IMR-90 (cell line): ENCODE measurements around the gene PRODH. TPM values are rescaled to one million over a fixed set of nuclear protein-coding genes. Genes with fewer than 3 reads are reported as not detected.
"Not testable (repeated sequence)": the region's sequence is repeated elsewhere in the genome, so short reads cannot be mapped to it uniquely, and the experiment has no call there.

ENCODE experiments used
- ATAC-seq: fragments of 200-7000 bp; cut with Tn5 transposase; 2 replicates; pipeline ENCODE4 v1.9.1; 2020; ENCODE audit warnings: low read depth, mild to moderate bottlenecking, moderate library complexity
- BruUV-seq: library from RNA; stranded (reverse); fragments of 400-500 nt; replicated peaks from 2 replicates; lab custom pipeline; 2021; lab: Mats Ljungman, UMichigan
- CTCF ChIA-PET: fragments of 300-600 bp; formaldehyde crosslinking; extraction: SDS; loops from one replicate; lab custom pipeline; 2021; ENCODE audit warnings: antibody characterized with exemption; lab: Yijun Ruan, JAX
- POLR2A ChIA-PET: fragments of 300-600 bp; sonication (Branson Sonifier 250); formaldehyde crosslinking; loops from one replicate; lab custom pipeline; 2022; ENCODE audit warnings: antibody characterized with exemption; ENCODE audit not compliant: unreplicated experiment; lab: Charles Lee
- DNase-seq: peaks from one replicate; pipeline ENCODE4 v3.0.0; 2013
- H2AFZ ChIP-seq: replicated peaks from 2 replicates; pipeline ENCODE3; 2013; ENCODE audit warnings: low read length, mild to moderate bottlenecking; ENCODE audit not compliant: poor library complexity
- H2AK5ac ChIP-seq: 2 replicates; pipeline ENCODE4 v1.6.1; 2013; ENCODE audit warnings: low read depth, low read length, inconsistent platforms
- H2AK9ac ChIP-seq: replicated peaks from 2 replicates; pipeline ENCODE3; 2013; ENCODE audit warnings: mild to moderate bottlenecking, low read depth, low read length, moderate library complexity; ENCODE audit not compliant: poor library complexity
- H2BK120ac ChIP-seq: 2 replicates; pipeline ENCODE4 v1.6.1; 2013; ENCODE audit warnings: low read depth, low read length, inconsistent platforms
- H2BK15ac ChIP-seq: 3 replicates; pipeline ENCODE4 v1.6.1; 2013; ENCODE audit warnings: low read depth, low read length, inconsistent platforms
- H2BK20ac ChIP-seq: 2 replicates; pipeline ENCODE4 v1.6.1; 2013; ENCODE audit warnings: low read depth, mild to moderate bottlenecking, inconsistent platforms, low read length, moderate library complexity
- H2BK5ac ChIP-seq: 2 replicates; pipeline ENCODE4 v1.6.1; 2013; ENCODE audit warnings: mild to moderate bottlenecking, low read depth, low read length, inconsistent platforms; ENCODE audit not compliant: poor library complexity, severe bottlenecking
- H3K14ac ChIP-seq: replicated peaks from 2 replicates; pipeline ENCODE4 v1.6.1; 2013; ENCODE audit warnings: low read depth, low read length, inconsistent platforms
- H3K18ac ChIP-seq: 2 replicates; pipeline ENCODE4 v1.6.1; 2013; ENCODE audit warnings: low read depth, low read length, control low read depth
- H3K23ac ChIP-seq: 2 replicates; pipeline ENCODE4 v1.6.1; 2013; ENCODE audit warnings: low read depth, low read length, inconsistent platforms
- H3K27ac ChIP-seq: 2 replicates; pipeline ENCODE4 v1.5.1; 2013; ENCODE audit warnings: mild to moderate bottlenecking, control low read depth, low read length; ENCODE audit not compliant: insufficient read depth
- H3K27me3 ChIP-seq: 2 replicates; pipeline ENCODE4 v1.6.1; 2013; ENCODE audit warnings: low read length; ENCODE audit not compliant: control insufficient read depth, insufficient read depth
- H3K36me3 ChIP-seq: 2 replicates; pipeline ENCODE4 v1.6.1; 2013; ENCODE audit warnings: low read length, mixed read lengths; ENCODE audit not compliant: control insufficient read depth, insufficient read depth
- H3K4ac ChIP-seq: 2 replicates; pipeline ENCODE4 v1.6.1; 2013; ENCODE audit warnings: low read depth, low read length, inconsistent platforms
- H3K4me1 ChIP-seq: 2 replicates; pipeline ENCODE4 v1.6.1; 2013; ENCODE audit warnings: low read length, mixed read lengths; ENCODE audit not compliant: control insufficient read depth, insufficient read depth
- H3K4me2 ChIP-seq: 2 replicates; pipeline ENCODE4 v1.6.1; 2013; ENCODE audit warnings: low read depth, mild to moderate bottlenecking, control low read depth, low read length, moderate library complexity
- H3K4me3 ChIP-seq: 2 replicates; pipeline ENCODE4 v1.5.1; 2013; ENCODE audit warnings: low read depth, mild to moderate bottlenecking, control low read depth, low read length, moderate library complexity; ENCODE audit not compliant: insufficient read depth
- H3K56ac ChIP-seq: 2 replicates; pipeline ENCODE4 v1.6.1; 2013; ENCODE audit warnings: low read length, inconsistent platforms; ENCODE audit not compliant: insufficient read depth; ENCODE audit errors: extremely low read depth
- H3K79me1 ChIP-seq, 2 experiments: 2 replicates each; pipeline ENCODE4 v1.6.1; 2013; ENCODE audit warnings: low read length in 2 of 2, inconsistent platforms in 1 of 2, low read depth in 1 of 2
- H3K9ac ChIP-seq: 2 replicates; pipeline ENCODE4 v1.6.1; 2013; ENCODE audit warnings: low read depth, low read length, control low read depth
- H3K9me1 ChIP-seq: 2 replicates; pipeline ENCODE4 v1.6.1; 2013; ENCODE audit warnings: low read length, inconsistent platforms; ENCODE audit not compliant: insufficient read depth
- H3K9me3 ChIP-seq: 2 replicates; pipeline ENCODE4 v1.6.1; 2013; ENCODE audit warnings: low read length; ENCODE audit not compliant: control insufficient read depth, insufficient read depth
- H4K20me1 ChIP-seq: 2 replicates; pipeline ENCODE4 v1.6.1; 2013; ENCODE audit warnings: low read length, inconsistent platforms; ENCODE audit not compliant: insufficient read depth
- H4K5ac ChIP-seq: 2 replicates; pipeline ENCODE4 v1.6.1; 2013; ENCODE audit warnings: mild to moderate bottlenecking, low read depth, low read length, control low read depth
- H4K8ac ChIP-seq, 2 experiments: 2 replicates each; pipeline ENCODE4 v1.6.1; 2013; ENCODE audit warnings: low read depth in 2 of 2, low read length in 2 of 2, control low read depth in 1 of 2, inconsistent platforms in 1 of 2
- H4K91ac ChIP-seq: 2 replicates; pipeline ENCODE4 v1.6.1; 2013; ENCODE audit warnings: low read depth, low read length, inconsistent platforms; ENCODE audit not compliant: insufficient read depth
- WGBS, 2 experiments: methylation state at CpG; one replicate each; pipeline versions ENCODE4 v1.1.5 to v1.1.7; 2013; ENCODE audit warnings: missing lambda C conversion rate in 2 of 2; ENCODE audit not compliant: insufficient read length in 1 of 2; ENCODE audit errors: extremely low coverage in 2 of 2; 5-methylcytosine and 5-hydroxymethylcytosine counted together
- dilution Hi-C: fragments of 300-500 bp; cut with HindIII; formaldehyde crosslinking; loops from one replicate; pipeline ENCODE4 v1.14.3; 2018; ENCODE audit warnings: low sequenced_read_pairs; ENCODE audit not compliant: unreplicated experiment
- in situ Hi-C: fragments of 300-500 bp; cut with MboI; formaldehyde crosslinking; loops from 3 replicates; pipeline ENCODE4 v1.14.3; 2019; ENCODE audit warnings: low sequenced_read_pairs, inconsistent platforms, mixed read lengths
- intact Hi-C: fragments of 100-400 bp; cut with micrococcal nuclease; formaldehyde crosslinking; loops from 2 replicates; pipeline ENCODE4 v1.10.0; 2022
- polyA plus RNA-seq, 3 experiments: library from polyadenylated mRNA; depleted of rRNA; stranded (reverse); fragments of >200 nt; gene quantifications; 2 replicates each; pipeline ENCODE4 v1.2.3, GENCODE V29; 2012; ENCODE audit warnings: low replicate concordance in 1 of 3
- total RNA-seq: library from RNA; depleted of rRNA; stranded (reverse); fragments of >200 nt; gene quantifications from 2 replicates; pipeline ENCODE4 v1.2.3, GENCODE V29; 2012

PRODH gene
- total and polyA plus RNA-seq, 2 of the 4 experiments (the other 2 are of a cell fraction) = 0.02 TPM; not detected in 1

DNA sequence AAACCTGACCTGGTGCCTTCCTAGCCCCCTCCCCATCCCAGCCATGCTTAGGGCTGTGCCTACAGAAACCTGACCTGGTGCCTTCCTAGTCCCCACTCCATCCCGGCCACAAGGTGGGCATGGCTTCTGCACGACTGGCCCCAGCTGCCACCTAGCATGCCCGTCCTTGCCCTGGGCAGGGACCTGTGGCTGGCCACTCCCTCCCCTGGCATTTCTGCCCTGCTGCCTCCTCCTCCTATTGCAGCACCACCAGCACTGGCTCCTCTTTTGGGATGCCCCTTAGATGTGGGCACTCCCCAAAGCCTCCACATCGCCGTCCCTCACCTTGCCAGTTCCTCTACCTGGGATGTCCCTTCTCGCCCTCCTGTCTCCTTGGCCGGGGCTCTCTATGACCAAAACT is 1.4 kb downstream of the PRODH start:
- DNase-seq, BruUV-seq, H2BK15ac ChIP-seq, H3K4ac ChIP-seq, intact Hi-C loops, POLR2A ChIA-PET, H3K9me3 ChIP-seq, H2BK120ac ChIP-seq, H3K27ac ChIP-seq, H3K4me2 ChIP-seq, dilution Hi-C loops, H2AFZ ChIP-seq, H3K18ac ChIP-seq, H2AK9ac ChIP-seq, H4K8ac ChIP-seq, H2BK5ac ChIP-seq, H2AK5ac ChIP-seq, H3K9ac ChIP-seq, in situ Hi-C loops, H4K91ac ChIP-seq, H3K36me3 ChIP-seq, H4K20me1 ChIP-seq, H2BK20ac ChIP-seq, H3K27me3 ChIP-seq, H3K4me1 ChIP-seq, ATAC-seq, CTCF ChIA-PET, H3K23ac ChIP-seq, H3K56ac ChIP-seq, H3K79me1 ChIP-seq, H3K9me1 ChIP-seq, H3K4me3 ChIP-seq, H3K14ac ChIP-seq, H4K5ac ChIP-seq: not testable (repeated sequence)
- no CpG with 5 or more reads among the region's 7 CpGs for WGBS, 2 experiments
